Osteoblast (primary cell): ENCODE measurements around the gene NEK4. TPM values are rescaled to one million over a fixed set of nuclear protein-coding genes. Genes with fewer than 3 reads are reported as not detected.

ENCODE experiments used
- DNase-seq: peaks from one replicate; pipeline ENCODE4 v3.0.0; 2011; ENCODE audit warnings: low spot score, mixed read lengths; ENCODE audit not compliant: insufficient read length; ENCODE audit errors: missing footprints
- H2AFZ ChIP-seq: 2 replicates; pipeline ENCODE4 v1.6.0; 2011; ENCODE audit warnings: mild to moderate bottlenecking, low read length
- H3K27ac ChIP-seq: 2 replicates; pipeline ENCODE4 v1.5.1; 2011; ENCODE audit warnings: mild to moderate bottlenecking, low read depth, low read length, moderate library complexity
- H3K27me3 ChIP-seq: 2 replicates; pipeline ENCODE4 v1.6.0; 2012; ENCODE audit warnings: mild to moderate bottlenecking, control low read depth, inconsistent platforms, low read length, moderate library complexity; ENCODE audit not compliant: insufficient read depth
- H3K36me3 ChIP-seq: 2 replicates; pipeline ENCODE4 v1.5.1; 2011; ENCODE audit warnings: mild to moderate bottlenecking, low read length, control low read depth, moderate library complexity; ENCODE audit not compliant: insufficient read depth
- H3K4me1 ChIP-seq: 2 replicates; pipeline ENCODE4 v1.5.1; 2011; ENCODE audit warnings: mild to moderate bottlenecking, low read length, control low read depth, moderate library complexity; ENCODE audit not compliant: insufficient read depth
- H3K4me2 ChIP-seq: 2 replicates; pipeline ENCODE4 v1.6.0; 2011; ENCODE audit warnings: mild to moderate bottlenecking, low read length; ENCODE audit not compliant: insufficient read depth
- H3K4me3 ChIP-seq: fragments of 200-600 bp; sonication (generic); 3 replicates; pipeline ENCODE4 v1.5.1; 2012; ENCODE audit warnings: mild to moderate bottlenecking, low read length, inconsistent platforms; ENCODE audit not compliant: insufficient read depth
- H3K79me2 ChIP-seq: 2 replicates; pipeline ENCODE4 v1.6.0; 2012; ENCODE audit warnings: mild to moderate bottlenecking, low read length, control low read depth, inconsistent platforms; ENCODE audit not compliant: insufficient read depth
- H3K9me3 ChIP-seq: 2 replicates; pipeline ENCODE4 v1.5.1; 2011; ENCODE audit warnings: low read depth, low read length, control low read depth
- H4K20me1 ChIP-seq: 2 replicates; pipeline ENCODE4 v1.6.0; 2012; ENCODE audit warnings: mild to moderate bottlenecking, low read length, control low read depth; ENCODE audit not compliant: insufficient read depth
- CTCF ChIP-seq: IDR thresholded peaks from 2 replicates; pipeline ENCODE4 v1.5.1; 2011; ENCODE audit warnings: mild to moderate bottlenecking, low read depth, low read length, moderate library complexity; ENCODE audit errors: extremely low read depth
- total RNA-seq: library from RNA; depleted of rRNA; stranded (reverse); fragments of >200 nt; gene quantifications from 2 replicates; pipeline ENCODE4 v1.2.3, GENCODE V29; 2012

Gene NEK4
- total RNA-seq, 1 donor = 24.6 TPM

GRCh38 chr3:52743152-52743551 is 27.6 kb downstream of the NEK4 start:
- no peaks in the 10 kb centered on the region for H4K20me1 ChIP-seq
- H3K27ac ChIP-seq = no peak overlapping the region
- H3K36me3 ChIP-seq = peaks cover 41% of the 10 kb centered on the region
- DNase-seq = no peak
- no peak for TF ChIP-seq CTCF
- no peaks in the 10 kb centered on the region for H3K27me3 ChIP-seq
- no peaks in the 10 kb centered on the region for H3K4me1 ChIP-seq
- no peaks in the 10 kb centered on the region for H3K9me3 ChIP-seq
- no peak overlapping the region for H3K4me2 ChIP-seq
- no peak overlapping the region for H3K4me3 ChIP-seq
- H2AFZ ChIP-seq = no peak overlapping the region
- H3K79me2 ChIP-seq = no peaks in the 10 kb centered on the region

GRCh38 chr3:52742418-52743041 is 28.2 kb downstream of the NEK4 start:
- Histone ChIP-seq H3K9me3 (no peaks in the 10 kb centered on the region), H3K79me2 (no peaks in the 10 kb centered on the region), H3K36me3 (peaks cover 41% of the 10 kb centered on the region), H3K4me2 (no peak overlapping the region), H3K4me1 (no peaks in the 10 kb centered on the region), H2AFZ (no peak overlapping the region), H3K27me3 (no peaks in the 10 kb centered on the region), H4K20me1 (no peaks in the 10 kb centered on the region), H3K27ac (no peak overlapping the region), H3K4me3 (no peak overlapping the region)
- DNase-seq = no peak
- TF ChIP-seq CTCF = peak; percentile 59

GRCh38 chr3:52739730-52740129 is 31.0 kb downstream of the NEK4 start:
- H3K9me3 ChIP-seq = no peaks in the 10 kb centered on the region
- H3K4me2 ChIP-seq = no peak overlapping the region
- H3K36me3 ChIP-seq = peaks cover 40% of the 10 kb centered on the region
- H3K27ac ChIP-seq = no peak overlapping the region
- DNase-seq = no peak
- H3K79me2 ChIP-seq = no peaks in the 10 kb centered on the region
- H2AFZ ChIP-seq = no peak overlapping the region
- H3K27me3 ChIP-seq = no peaks in the 10 kb centered on the region
- H3K4me1 ChIP-seq = no peaks in the 10 kb centered on the region
- no peak overlapping the region for H3K4me3 ChIP-seq
- TF ChIP-seq CTCF = no peak
- H4K20me1 ChIP-seq = no peaks in the 10 kb centered on the region

- no peak for DNase-seq
- H3K27ac ChIP-seq = no peak overlapping the region
- no peak for TF ChIP-seq CTCF
- H3K27me3 ChIP-seq = no peaks in the 10 kb centered on the region
- peaks cover 39% of the 10 kb centered on the region for H3K36me3 ChIP-seq
- no peaks in the 10 kb centered on the region for H3K79me2 ChIP-seq
- H4K20me1 ChIP-seq = no peaks in the 10 kb centered on the region
- H3K4me2 ChIP-seq = no peak overlapping the region
- H3K4me1 ChIP-seq = no peaks in the 10 kb centered on the region
- no peak overlapping the region for H3K4me3 ChIP-seq
- H3K9me3 ChIP-seq = peaks cover 5% of the 10 kb centered on the region
- H2AFZ ChIP-seq = no peak overlapping the region
These were observed 37.4 kb downstream of the NEK4 start for GRCh38 chr3:52733256-52733891.
